HUDEP-2 (cell line): ENCODE measurements around the gene BANK1.

ENCODE experiments used
- DNase-seq, 76 experiments: peaks; one replicate each; lab custom pipeline; 2025; ENCODE audit not compliant: unreplicated experiment in 76 of 76; lab: John Stamatoyannopoulos, UW

The BANK1 gene

DNA sequence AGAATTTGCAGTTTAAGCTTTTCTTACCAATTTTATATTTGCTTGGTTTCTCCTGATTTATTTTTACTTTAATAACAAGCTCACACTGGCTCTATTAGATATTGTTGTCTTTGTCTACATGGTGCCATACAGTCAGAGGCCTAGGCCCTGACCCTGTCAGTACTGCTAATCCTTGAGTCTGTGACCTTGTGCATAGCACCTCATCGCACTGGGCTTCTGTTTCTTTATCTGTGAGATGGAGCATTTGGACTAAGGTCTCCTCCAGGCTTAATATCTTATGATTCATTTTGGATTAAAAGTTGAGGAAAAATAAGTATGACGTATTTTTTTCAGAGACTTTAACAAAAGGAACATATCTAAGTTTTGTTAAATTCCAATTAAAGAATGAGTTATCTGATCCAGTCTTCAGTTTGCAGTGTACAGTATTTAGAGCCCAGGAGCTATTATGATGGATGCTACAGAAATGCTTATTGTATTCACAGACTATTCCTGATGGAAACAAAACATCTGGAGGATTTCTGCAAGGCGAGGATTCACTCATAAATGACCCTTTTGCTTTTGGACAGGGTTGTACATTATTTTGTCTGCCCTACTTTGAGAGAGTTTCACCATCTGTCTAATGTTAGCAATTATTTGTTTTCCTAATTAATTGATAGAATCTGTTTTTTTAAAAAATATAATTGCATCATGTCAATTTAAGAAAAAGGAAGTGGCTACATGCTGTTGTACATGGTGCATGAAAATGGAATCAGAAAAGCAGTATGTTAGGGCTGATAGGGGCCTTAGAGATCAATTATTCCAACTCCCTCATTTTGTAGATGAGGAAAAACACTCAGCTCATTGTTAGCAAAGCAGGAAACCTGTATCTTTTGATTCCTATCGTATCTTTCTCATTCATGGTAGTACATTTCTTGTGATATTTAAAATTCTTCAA is 203.6 kb downstream of the BANK1 start:
- no peak for DNase-seq

DNA sequence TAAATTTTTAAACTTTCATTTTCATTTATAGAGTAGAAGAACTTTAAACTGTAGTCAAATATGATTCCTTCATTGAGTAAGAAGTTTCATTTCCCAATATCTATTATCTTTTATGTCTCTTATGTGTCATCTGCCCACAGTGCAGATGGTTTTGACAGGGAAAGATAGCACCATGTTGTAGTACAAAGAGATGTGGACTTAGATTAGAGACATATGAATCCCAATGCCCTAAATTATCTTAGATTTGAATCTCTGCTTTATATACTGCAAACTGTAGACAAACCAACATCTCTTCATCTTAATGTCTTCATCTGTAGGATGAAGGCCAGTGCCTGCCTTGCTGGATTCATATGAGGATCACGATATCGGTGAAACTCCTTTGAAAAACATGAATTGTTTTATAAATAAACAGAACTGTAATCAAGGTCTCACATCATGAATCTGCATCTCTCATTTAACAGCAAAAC is 217.5 kb downstream of the BANK1 start:
- no peak for DNase-seq

DNA sequence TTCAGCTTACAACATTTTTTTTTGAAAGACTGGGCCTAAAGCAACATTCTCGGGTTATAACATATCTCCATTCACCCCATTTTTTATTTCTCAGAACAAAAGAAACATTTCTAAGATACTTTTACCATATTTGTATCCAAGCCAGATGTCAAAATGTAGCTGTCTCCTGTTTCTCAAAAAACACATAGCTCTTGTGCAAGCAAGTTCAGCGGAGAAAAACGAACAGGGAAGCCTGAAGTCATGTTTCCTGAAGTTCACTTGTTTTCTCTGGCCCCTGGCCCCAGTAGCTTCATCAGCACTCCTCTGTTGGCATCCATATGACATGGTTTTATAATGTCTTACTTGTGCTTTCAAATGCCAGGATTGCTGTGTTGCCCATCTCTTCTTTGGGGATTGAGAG is 218.2 kb downstream of the BANK1 start:
- no peak for DNase-seq

DNA sequence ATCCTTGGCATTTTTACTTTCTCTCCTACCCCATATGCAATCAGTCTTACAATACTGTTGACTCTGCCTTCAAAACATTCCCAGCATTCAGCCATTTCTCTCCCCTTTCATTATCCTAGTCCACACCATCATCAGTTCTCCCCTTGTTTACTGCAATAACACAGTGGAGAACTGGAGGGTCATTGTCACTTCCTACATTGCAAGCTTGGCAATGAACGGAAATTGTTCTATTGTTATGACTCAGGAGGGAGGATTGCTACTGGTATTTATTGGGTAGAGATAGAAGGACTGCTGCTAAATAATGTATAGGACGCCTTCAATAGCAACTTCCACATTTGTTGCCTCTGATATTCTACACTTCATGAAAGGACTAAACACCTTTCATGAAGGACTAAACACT is 231.8 kb downstream of the BANK1 start:
- no peak for DNase-seq

DNA sequence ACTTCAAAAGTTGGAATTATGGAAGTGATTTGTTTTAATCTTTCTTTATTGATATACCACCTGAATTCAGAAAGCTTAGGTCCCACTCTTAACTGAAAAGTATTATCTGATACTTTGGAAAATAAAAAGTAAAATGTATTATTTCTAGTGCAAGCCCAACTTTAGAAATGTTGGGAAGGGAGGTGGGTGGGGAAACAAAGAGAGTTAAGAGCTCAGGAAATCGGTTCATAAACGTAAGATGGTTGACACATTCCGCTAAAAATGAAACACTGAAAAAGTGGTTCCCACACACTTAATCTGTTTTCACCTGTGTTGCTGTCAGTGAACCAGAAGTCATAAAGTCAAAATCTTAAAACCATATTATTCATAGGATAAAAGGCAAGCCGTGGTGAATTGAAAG is 237.4 kb downstream of the BANK1 start:
- no peak for DNase-seq

DNA sequence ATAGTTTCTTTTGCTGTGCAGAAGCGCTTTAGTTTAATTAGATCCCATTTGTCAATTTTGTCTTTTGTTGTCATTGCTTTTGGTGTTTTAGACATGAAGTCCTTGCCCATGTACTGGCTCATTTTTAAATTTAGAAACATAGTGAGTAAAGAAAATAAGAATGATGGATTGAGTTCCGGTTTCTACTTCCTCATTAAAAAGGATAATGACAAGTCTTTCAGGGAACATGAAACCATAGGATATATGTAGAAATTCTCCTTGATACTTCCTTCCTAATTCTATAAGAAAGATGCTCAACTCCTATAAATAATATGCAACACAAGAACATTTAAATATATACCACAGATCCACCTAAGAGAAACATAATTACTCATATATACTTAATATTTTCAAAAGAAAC is 240.9 kb downstream of the BANK1 start:
- no peak for DNase-seq

DNA sequence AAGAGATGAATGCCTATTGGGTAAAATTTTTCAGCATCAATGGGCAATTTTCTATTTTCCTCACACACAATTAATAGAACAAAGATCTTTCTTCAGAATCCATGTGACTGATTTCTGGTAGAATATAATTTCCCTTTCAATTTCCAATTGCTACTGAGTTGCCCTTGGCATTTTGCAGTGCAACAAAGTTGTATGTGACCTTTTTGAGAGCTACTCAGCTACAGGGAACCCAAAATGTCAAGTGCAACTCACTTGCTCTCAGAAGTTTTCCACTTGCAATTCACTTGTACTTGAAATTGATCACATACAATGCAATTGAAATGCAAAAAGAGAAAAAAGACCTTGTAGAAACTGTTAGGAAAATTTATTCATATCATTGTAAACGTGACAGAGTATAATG is 245.5 kb downstream of the BANK1 start:
- DNase-seq, result no peak

DNA sequence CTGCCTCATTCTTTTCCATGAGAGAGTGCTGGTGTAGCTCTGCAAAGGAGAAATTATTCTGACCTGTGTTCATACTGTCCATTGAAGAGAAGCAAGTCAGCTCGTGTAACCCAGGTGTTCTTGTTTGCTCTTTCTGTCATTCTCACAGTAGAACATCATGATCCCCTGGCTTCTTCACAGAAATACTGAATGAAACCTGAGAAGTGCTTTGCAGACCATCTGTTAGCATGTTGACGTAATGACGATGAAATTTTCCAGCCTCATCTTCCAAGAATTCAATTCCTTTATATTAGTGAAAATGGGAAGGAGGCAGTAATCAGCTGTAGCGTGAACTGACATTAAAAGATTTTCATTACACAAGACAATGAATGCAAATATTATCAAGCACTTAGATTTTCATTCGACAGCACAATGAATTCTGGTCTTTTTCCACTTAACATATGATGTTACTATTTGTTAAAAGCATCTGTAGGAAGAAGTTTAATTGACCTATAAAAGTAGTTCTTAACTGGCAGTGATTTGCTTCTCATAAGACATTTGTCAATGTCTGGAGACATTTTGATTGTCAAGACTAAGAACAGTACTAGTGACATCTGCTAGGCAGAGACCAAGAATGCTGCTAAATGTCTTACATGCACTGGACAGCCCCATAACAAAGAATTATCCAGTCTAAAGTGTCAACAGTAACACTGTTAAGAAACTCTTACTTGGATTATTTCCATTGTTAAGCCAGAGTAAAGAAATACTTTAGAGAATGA is 246.3 kb downstream of the BANK1 start:
- no peak for DNase-seq

DNA sequence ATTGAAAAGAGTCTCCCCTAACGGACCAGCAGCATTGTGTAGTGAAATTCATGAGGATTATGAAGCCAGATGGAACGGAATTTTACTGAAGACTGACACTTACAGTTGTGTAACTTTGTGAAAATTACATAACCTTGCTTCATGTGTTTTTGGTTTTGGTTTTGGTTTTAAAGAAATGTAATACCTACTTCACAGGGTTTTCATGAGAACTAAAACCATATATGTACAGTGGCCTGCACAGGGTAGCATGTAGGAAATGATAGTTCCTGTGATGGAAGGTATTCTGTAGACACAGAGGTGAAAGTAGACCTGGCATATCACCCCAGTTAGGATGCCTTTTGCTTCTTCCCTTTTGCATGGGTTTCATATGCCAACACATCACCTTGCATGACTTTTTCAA is 247.0 kb downstream of the BANK1 start:
- DNase-seq, result no peak

DNA sequence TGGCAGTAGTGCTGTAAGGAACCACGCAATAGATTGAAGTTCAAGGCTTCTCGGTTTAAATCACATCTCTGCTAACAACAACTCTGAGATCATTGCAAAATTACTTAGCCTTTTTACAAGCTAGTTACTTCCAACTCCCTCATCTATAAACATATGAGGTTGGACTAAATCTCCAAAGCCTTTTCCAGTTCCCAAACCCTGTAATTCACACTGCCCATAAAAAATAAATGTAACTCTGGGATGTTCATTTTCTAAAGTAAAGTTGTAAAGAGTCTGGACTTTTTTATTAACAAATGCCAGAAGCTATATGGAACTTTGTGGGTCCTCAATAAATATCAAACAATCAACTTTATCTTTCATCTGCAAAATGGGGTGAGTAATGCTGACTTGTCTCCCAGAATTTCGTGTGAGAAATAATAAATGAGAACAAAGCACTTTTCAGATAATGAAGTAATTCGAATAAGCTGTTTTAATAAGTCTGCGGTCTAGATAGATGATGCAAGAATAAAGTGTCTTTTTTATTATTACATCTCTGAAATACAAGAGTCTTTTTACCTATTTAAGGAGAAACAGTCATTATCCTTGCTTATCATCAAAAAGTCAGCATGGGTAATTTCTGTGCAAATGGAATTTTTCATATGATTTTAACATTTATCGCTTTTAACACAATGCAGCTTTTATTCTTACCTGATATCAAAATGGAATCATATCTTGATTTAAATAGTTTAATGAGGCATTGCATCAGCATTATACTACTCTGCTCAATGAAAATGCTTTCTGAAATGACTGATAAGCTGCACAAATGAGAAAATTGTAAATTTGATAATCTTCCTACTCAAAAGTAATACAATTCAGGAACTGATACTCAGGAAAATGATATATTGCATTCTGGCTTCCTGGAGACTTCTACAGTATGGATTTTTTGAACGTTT is 252.6 kb downstream of the BANK1 start:
- no peak for DNase-seq

DNA sequence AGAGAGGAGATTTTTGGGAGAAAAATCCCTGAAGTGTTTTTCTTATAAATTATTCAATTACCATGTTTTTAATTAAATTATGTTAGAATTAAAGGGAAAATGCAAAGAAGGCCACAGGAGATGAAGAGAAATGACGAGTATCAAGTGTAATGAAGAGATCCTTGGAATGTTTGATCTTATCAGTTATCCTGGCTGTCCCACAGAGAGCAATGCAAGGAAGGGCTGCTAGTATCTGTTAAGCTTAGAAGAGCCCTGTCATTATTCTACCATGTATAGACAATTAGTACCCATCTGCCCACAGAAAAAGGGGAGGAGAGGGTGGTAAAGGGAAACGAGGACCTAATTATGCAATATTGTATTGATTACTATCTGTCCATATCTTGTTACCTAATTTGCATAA is 257.1 kb downstream of the BANK1 start:
- no peak for DNase-seq

DNA sequence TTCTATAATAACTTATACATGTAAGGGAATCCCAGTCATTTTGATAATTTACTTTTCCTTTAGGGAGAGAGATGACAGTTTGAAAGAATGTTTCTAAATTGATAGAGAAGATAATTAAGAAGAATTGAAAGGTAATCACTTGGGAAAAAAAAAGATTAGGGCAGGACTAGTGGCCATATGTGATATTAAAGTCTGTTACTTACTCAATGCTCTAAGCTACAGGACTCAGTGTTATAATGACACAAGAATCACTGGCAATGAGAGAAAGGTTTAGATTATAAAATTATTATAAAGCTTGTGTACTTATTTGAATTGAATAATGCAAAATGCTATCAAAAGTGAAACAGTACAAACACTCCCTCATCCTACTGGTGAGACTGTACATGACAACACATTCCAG is 265.3 kb downstream of the BANK1 start:
- no peak for DNase-seq

DNA sequence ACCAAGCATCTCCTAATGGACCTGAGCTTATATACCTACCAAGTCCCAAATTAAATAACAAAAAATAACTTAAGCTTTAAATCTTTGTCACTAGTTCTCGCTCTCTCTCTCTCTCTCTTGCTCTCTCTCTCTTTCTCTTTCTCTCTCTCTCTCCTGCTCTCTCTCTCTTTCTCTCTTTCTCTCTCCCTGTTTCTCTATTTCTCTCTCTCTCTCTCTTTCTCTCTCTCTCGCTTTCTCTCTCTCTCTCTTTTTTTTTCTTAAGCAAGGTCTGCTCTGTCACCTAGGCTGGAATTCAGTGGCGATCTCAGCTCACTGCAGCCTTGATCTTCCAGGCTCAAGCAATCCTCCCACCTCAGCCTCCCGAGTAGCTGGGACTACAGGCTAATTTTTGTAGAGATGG is 266.6 kb downstream of the BANK1 start:
- DNase-seq, result no peak

DNA sequence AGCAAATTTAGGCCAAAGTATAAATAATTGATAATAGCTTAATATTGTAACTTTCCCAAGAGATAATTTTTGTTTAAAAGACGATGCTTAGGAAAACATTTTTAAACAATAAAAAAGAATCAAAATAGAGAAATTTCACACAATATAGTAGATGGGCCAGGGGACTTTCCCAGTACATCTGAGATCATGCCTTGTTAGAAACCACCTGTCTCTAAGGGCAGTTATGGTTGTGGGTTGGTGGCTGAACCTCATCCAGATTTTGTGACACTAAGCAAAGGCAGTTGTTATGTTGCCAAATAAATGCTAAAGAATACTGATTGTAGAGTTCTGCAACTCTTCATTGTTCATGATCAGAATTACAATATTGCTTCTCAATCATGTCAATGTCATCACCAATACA is 270.6 kb downstream of the BANK1 start:
- no peak for DNase-seq

DNA sequence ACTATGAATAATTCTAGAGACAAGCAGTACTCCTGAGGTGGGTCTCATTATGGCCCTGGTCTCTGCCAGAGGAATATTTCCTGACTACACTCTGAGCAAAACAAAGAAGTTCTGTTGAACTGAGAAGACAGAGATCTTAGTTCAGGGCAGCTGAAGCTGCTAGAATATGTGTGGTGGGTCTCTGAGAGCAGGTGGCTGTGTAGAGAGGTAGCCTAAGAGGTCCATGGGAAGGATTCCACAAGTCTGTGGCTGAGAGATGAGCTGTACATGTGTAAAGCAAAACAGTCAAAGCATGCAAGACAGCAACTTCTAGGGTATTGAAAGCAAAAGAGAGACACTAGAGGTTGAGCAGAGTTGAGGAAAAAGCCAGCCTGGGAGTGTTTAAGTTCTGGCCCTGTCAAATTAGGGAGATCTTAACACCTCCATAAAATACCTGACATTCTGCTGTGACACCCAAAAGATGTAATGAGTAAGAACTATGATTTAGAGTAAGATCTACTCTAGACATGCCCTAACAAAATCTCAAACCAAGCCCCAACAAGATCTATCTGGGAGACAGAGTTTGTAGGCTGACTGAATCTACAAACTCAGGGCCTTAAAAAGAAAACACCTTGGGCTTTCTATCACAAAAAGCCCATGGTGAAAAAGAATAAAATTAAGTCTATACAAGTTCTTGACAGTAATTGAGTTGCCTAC is 274.4 kb downstream of the BANK1 start:
- no peak for DNase-seq

DNA sequence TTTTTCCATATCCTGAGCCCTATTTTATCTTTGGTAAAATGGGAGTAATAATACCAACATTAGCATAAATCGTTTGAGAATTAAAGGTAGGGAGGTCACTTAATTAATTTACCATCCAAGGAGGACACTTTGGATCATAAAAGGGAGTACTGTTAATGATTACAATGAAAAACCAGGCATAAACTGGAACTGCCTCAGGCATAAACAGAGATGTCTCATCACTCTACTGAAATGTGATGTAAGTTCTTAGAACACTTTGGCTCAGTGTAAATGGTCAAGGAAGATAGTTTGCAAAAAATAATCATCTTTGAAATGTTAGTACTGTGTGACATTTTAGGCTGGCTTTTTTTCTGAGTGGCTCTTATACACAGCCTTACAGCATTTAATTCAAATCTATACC is 286.1 kb downstream of the BANK1 start:
- DNase-seq, result no peak

DNA sequence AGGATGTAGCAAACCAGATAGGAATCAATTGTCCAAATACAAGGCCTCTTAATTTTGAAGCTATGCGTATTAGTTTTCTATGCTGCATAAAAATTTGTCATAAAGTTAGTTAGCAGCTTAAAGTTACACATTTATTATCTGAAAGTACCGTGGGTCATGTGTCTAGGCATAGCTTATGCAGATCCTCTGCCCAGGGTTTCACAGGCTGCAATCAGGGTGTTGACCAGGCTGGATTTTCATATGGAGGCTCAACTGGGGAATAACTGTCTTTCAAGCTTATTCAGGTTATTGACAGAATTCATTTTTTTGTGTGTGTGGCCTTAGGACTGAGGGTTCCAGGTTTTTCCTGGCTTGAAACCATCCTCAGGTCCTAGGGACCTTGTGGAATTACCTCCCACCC is 289.7 kb downstream of the BANK1 start:
- no peak for DNase-seq

DNA sequence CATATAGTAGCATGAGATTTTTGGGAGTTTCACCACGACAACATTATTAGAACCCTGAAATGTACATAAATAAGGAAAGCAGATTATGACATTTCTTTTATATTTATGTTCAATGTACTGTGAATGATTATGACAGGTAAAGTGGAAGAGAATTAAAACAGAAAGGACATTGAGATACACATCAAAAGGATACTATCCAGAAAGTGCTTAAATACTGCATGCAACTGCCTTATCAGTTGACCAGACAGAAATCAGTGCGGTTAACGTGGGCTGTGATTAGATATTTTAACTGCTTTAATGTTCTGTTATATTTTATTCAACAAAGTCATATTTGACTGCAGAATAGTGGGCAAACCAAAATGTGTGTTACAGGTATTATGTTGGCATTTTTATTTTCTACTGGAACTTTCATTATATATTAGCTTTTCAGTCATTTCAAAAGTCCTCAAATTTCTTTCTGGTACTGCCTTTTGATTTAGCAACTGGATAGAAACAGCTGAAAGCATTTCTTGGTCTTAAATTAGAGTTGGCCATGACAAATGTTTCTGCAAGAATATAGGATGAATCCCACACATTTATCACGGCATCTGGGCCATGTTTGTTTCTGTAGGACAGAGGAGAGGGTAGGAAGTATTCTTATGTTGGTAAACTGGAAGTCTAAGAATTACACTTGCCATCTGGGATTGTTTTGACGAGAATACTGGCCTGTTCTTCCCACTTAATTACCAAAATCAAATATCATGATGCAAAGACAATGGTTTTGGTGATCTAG is 299.5 kb downstream of the BANK1 start:
- no peak for DNase-seq

DNA sequence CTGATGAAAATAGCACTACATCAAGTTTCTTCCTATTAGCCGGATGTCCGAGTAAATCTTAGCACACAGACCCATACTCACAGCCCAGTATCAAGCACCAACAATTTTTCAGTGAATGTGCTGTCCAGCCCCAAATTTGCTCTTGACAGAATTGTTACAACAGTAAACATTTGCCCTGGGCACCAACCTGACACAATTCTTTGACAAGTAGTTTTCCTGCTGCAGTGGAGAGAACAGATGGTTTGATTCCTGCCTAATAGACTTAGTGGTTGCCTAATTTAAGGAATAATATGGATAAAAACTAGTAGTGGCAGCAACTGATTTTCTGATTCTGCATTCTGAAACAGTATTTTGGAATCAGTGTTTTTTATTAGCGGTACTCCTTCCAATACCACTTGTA is 301.1 kb downstream of the BANK1 start:
- DNase-seq, result no peak

DNA sequence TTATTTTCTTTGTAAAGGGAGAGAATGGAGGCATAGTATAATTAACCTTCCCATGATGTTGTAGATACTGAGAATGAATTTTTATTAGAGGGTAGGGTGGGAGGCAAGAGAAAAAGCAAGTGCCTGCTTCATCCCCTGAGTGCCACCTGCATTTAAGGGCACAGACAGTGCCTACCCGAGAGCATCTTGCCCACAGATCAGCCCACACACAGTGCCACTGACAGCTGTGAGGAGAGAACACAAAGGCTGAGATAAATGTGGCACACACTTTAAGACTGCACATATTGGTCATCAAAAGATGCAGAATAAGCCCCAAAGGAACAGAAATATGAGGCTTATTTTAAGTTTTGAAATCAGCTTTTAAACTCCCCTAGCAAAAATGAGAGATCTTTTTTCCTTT is 304.0 kb downstream of the BANK1 start:
- DNase-seq, result no peak
